Right cardiac atrium (tissue), 5 donors: ENCODE results near the gene TCTN1. TPM values are rescaled to one million over a fixed set of nuclear protein-coding genes. Genes with fewer than 3 reads are reported as not detected.
A peak's percentile ranks its signal among the peaks of the same experiment; 100 is the strongest.
"Not testable (repeated sequence)": the region's sequence is repeated elsewhere in the genome, so short reads cannot be mapped to it uniquely, and the experiment has no call there.

Experiments
- ATAC-seq, 2 donors: fragments of 200-7000 bp; cut with Tn5 transposase; one replicate each; pipeline versions ENCODE4 v1.8.0 to v1.9.1; 2020; ENCODE audit warnings: moderate library complexity in 2 of 2, mild to moderate bottlenecking in 1 of 2
- DNase-seq, 3 donors: peaks; one replicate each; pipeline ENCODE4 v3.0.0-alpha.2; 2020
- H3K27ac ChIP-seq: one replicate; pipeline ENCODE4 v1.5.1; 2013; ENCODE audit warnings: mild to moderate bottlenecking, low read length, control low read depth, moderate library complexity
- H3K27me3 ChIP-seq: one replicate; pipeline ENCODE4 v1.6.1; 2013; ENCODE audit not compliant: control insufficient read depth, insufficient read depth
- H3K4me1 ChIP-seq: one replicate; pipeline ENCODE4 v1.6.1; 2013; ENCODE audit warnings: low read length; ENCODE audit not compliant: control insufficient read depth, insufficient read depth
- H3K4me3 ChIP-seq: one replicate; pipeline ENCODE4 v1.5.1; 2013; ENCODE audit warnings: low read length, control low read depth
- H3K9me3 ChIP-seq: one replicate; pipeline ENCODE4 v1.6.1; 2013; ENCODE audit warnings: low read length; ENCODE audit not compliant: control insufficient read depth
- WGBS: extraction: QIAGEN DNeasy Blood & Tissue Kit; methylation state at CpG from one replicate; pipeline ENCODE4 v1.1.7; 2013; 5-methylcytosine and 5-hydroxymethylcytosine counted together
- intact Hi-C, 4 donors: fragments of 100-400 bp; cut with DNase I; formaldehyde crosslinking; loops; one replicate each; pipeline versions ENCODE4 v1.11.0 to v1.14.0; 2022 to 2023
- polyA plus RNA-seq: library from polyadenylated mRNA; stranded (reverse); fragments of 200-250 nt; gene quantifications from one replicate; pipeline ENCODE4 v1.2.3, GENCODE V29; 2013
- total RNA-seq, 4 donors: library from RNA; stranded (reverse); fragmentation: NEBNext Ultra II Directional; extraction: Animal tissue kit (Norgen Biotek cat#: 25700); gene quantifications; one replicate each; pipeline ENCODE4 v1.2.1, GENCODE V29; 2021
- donor health status: healthy with polysubstance abuse.
- donor health status: DM: no; HTN: yes; CAD: no.
- donor health status: DM: no; HTN: no; CAD: no.
- donor health status: DM: no; HTN: yes; CAD: no; lungs with severe emphysema.
- donor health status: DM: yes; HTN: yes; CAD: no.

The TCTN1 gene
- total and polyA plus RNA-seq, 5 donors = 33.7 to 47.0 (median 39.6) TPM

GRCh38 chr12:110587102-110587501, 26.8 kb upstream of the TCTN1 start:
- H3K27me3 ChIP-seq, H3K9me3 ChIP-seq, DNase-seq, ATAC-seq, H3K27ac ChIP-seq, intact Hi-C loops, H3K4me1 ChIP-seq, H3K4me3 ChIP-seq: not testable (repeated sequence)
- WGBS = 96% methylated on average over 2 of the region's 2 CpGs

DNA sequence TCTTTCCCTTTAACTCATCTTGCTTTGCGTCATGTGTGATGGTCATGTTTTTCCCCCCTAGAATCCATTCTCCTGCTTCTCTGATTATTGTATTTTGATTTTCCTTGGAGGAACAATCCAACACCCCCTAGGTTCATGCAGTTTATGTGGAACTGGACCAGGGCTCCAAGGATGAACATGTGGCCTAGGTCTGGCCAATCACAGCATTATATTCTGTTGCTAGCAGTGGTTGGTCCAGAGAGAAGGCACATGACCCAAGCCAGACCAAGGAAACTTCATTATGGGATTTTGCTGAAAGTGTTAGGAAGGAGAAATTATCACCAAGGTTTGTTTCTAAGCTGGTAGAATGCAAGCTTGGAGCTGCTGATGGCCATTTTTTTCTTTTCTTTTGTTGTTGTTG, 23.9 kb upstream of the TCTN1 start:
- Histone ChIP-seq H3K27ac (no peak overlapping the region), H3K9me3 (no peaks in the 10 kb centered on the region), H3K4me3 (no peak overlapping the region), H3K27me3 (no peaks in the 10 kb centered on the region), H3K4me1 (no peaks in the 10 kb centered on the region)
- intact Hi-C loops = no loop called here
- 95% methylated on average over 1 of the region's 1 CpG for WGBS
- DNase-seq (no peak), ATAC-seq (no peak)

DNA sequence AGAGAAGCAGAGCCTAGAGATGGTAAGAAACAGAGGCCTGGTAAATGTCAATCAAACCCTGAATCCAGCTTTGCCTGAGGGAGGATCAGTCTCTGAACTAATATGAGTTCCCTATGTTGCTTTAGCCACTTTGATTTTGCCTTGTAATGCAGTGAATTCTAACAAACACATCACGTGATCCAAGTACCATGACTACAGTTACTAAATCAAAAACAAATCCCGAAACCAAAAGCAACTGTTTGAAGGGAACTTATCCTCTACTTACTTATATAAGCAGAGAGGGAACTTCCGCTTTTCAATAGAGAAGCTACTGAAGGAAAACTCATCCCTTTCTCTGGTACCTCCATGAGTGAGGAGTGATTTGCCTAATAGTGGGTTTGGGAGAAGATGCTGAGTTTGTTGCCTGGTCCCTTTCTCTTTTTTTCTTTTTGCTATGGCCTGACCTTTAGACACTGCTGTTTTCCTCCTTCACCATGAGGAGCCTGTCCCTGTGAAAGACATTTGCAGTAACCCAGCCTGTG, 23.1 kb upstream of the TCTN1 start:
- DNase-seq = no peak
- H3K27me3 ChIP-seq = no peaks in the 10 kb centered on the region
- no peak overlapping the region for H3K4me3 ChIP-seq
- peak overlapping the region; percentile 57 for H3K27ac ChIP-seq
- H3K9me3 ChIP-seq = no peaks in the 10 kb centered on the region
- ATAC-seq = peak; percentile 54 to 63
- intact Hi-C loops = no loop called here
- no peaks in the 10 kb centered on the region for H3K4me1 ChIP-seq
- WGBS = 55% methylated on average over 3 of the region's 3 CpGs

GRCh38 chr12:110591451-110592051, 22.4 kb upstream of the TCTN1 start:
- H3K4me3 ChIP-seq = no peak overlapping the region
- peak in 1 of 2 donors; percentile 60 for ATAC-seq
- 87% methylated on average over 7 of the region's 7 CpGs for WGBS
- H3K4me1 ChIP-seq = no peaks in the 10 kb centered on the region
- peak overlapping the region; percentile 64 for H3K27ac ChIP-seq
- intact Hi-C loops = no loop called here
- DNase-seq = no peak
- H3K27me3 ChIP-seq = no peaks in the 10 kb centered on the region
- H3K9me3 ChIP-seq = no peaks in the 10 kb centered on the region

- ATAC-seq (no peak), DNase-seq (no peak)
- Histone ChIP-seq H3K27me3 (no peaks in the 10 kb centered on the region), H3K9me3 (no peaks in the 10 kb centered on the region), H3K4me1 (no peaks in the 10 kb centered on the region), H3K4me3 (no peak overlapping the region), H3K27ac (no peak overlapping the region)
- intact Hi-C loops = no loop called here
- 89% methylated on average over 5 of the region's 5 CpGs for WGBS
Measured at GRCh38 chr12:110592078-110592477, 21.9 kb upstream of the TCTN1 start.

DNA sequence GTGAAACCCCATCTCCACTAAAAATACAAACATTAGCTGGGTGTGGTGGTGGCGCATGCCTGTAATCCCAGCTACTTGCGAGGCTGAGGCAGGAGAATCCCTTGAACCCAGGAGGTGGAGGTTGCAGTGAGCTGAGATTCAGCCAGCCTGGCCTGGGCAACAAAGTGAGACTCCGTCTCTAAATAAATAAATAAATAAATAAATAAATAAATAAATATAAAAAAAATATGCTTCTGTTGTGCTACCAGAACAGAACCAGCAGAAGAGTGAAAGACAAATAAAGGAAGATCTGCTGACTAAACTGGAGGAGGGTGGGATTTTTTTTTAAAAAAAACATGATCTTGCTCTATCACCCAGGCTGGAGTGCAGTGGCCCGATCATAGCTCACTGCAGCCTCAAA, 21.0 kb upstream of the TCTN1 start:
- H3K4me3 ChIP-seq, H3K27me3 ChIP-seq, H3K4me1 ChIP-seq, intact Hi-C loops, H3K9me3 ChIP-seq, DNase-seq, H3K27ac ChIP-seq, ATAC-seq: not testable (repeated sequence)
- 91% methylated on average over 4 of the region's 4 CpGs for WGBS

- DNase-seq (no peak), ATAC-seq (no peak)
- Histone ChIP-seq H3K4me1 (peaks cover 2% of the 10 kb centered on the region), H3K27ac (no peak overlapping the region), H3K4me3 (no peak overlapping the region), H3K27me3 (no peaks in the 10 kb centered on the region), H3K9me3 (no peaks in the 10 kb centered on the region)
- intact Hi-C loops = loop anchor here in 1 of 4 donors (2.0 kb wide), 1 partner anchor 85 kb away; no protein-coding TSS in a partner anchor
- WGBS = 71% methylated on average over 1 of the region's 1 CpG
Measured at GRCh38 chr12:110597885-110598284, 16.0 kb upstream of the TCTN1 start.

DNA sequence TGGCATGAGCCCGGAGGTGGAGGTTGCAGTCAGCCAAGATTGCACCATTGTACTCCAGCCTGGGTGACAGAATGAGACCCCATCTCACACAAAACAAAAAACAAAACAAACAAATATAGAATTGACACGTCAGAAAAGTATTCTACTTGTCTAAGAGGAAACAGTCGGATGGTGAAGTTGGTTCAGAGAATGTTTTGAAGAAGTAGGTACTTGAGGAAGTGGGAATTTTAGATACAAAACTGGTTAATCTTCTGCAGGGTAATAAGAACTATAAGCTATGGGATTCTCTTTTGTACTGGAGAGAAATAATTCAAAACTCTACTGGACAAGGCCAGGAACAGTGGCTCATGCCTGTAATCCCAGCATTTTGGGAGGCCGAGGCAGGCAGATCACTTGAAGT, 14.6 kb upstream of the TCTN1 start:
- no peak overlapping the region for H3K27ac ChIP-seq
- WGBS = 83% methylated on average over 4 of the region's 4 CpGs

GRCh38 chr12:110600254-110600653, 13.7 kb upstream of the TCTN1 start:
- H3K27ac ChIP-seq = no peak overlapping the region
- intact Hi-C loops = loop anchor here in 3 of 4 donors (2.0 to 10.0 kb wide), 3 partner anchors 87 to 145 kb away; partner anchors contain the start of gene ARPC3 (in 1 of the 3)
- 51% methylated on average over 4 of the region's 4 CpGs for WGBS

More for the DNA sequence above, 14.6 kb upstream of the TCTN1 start:
- Histone ChIP-seq H3K4me1 (peaks cover 2% of the 10 kb centered on the region), H3K27me3 (no peaks in the 10 kb centered on the region), H3K4me3 (no peak overlapping the region), H3K9me3 (no peaks in the 10 kb centered on the region)
- DNase-seq (no peak), ATAC-seq (no peak)
- intact Hi-C loops = loop anchor here in 1 of 4 donors (2.0 kb wide), 1 partner anchor 87 kb away; no protein-coding TSS in a partner anchor

GRCh38 chr12:110602085-110602814, 11.7 kb upstream of the TCTN1 start:
- intact Hi-C loops = loop anchor here in 2 of 4 donors (5.0 to 10.0 kb wide), 2 partner anchors 90 to 147 kb away; partner anchors contain the start of gene ARPC3 (in 1 of the 2)
- 61% methylated on average over 14 of the region's 14 CpGs for WGBS
- not testable (repeated sequence) for H3K4me3 ChIP-seq, H3K27me3 ChIP-seq, H3K9me3 ChIP-seq, H3K27ac ChIP-seq, H3K4me1 ChIP-seq, DNase-seq
- peak; percentile 53 to 67 for ATAC-seq

More at GRCh38 chr12:110600254-110600653, 13.7 kb upstream of the TCTN1 start:
- no peak overlapping the region for H3K4me3 ChIP-seq
- DNase-seq = no peak
- peaks cover 2% of the 10 kb centered on the region for H3K4me1 ChIP-seq
- no peaks in the 10 kb centered on the region for H3K27me3 ChIP-seq
- no peak for ATAC-seq
- no peaks in the 10 kb centered on the region for H3K9me3 ChIP-seq

DNA sequence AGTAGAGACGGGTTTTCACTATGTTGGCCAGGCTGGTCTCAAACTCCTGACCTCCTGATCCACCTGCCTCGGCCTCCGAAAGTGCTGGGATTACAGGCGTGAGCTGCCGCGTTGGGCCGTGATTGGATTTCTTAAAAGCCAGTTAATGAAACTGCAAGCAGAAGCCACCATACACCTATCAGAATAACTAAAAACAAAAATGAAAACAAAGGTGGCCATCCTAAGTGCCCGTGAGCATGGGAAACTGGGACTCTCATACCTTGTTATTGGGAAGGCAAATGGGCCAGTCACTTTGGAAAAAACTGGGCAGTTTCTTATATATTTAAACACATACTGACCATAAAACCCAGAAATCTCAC, 7.7 kb upstream of the TCTN1 start:
- no peaks in the 10 kb centered on the region for H3K27me3 ChIP-seq
- DNase-seq = no peak
- H3K9me3 ChIP-seq = no peaks in the 10 kb centered on the region
- intact Hi-C loops = loop anchor here in 1 of 4 donors (10.0 kb wide), 1 partner anchor 151 kb away; the partner anchor contains the start of gene ARPC3
- H3K4me3 ChIP-seq = no peak overlapping the region
- ATAC-seq = no peak
- 93% methylated on average over 8 of the region's 8 CpGs for WGBS
- H3K27ac ChIP-seq = no peak overlapping the region
- peaks cover 2% of the 10 kb centered on the region for H3K4me1 ChIP-seq
